Activated CD8-positive, alpha-beta T cell treated with anti-CD3 and anti-CD28 coated beads for 36 hours (primary cell): ENCODE measurements around the gene ZNF322. TPM values are rescaled to one million over a fixed set of nuclear protein-coding genes. Genes with fewer than 3 reads are reported as not detected.

Source experiments
- ATAC-seq: fragments of 200-7000 bp; cut with Tn5 transposase; one replicate; pipeline ENCODE4 v1.10.0; 2021; ENCODE audit warnings: mild to moderate bottlenecking, moderate library complexity
- CTCF ChIA-PET: fragments of 350-600 bp; sonication (Branson Sonifier 250); formaldehyde crosslinking; loops from one replicate; lab custom pipeline; 2021; ENCODE audit warnings: antibody characterized with exemption; lab: Charles Lee
- POLR2A ChIA-PET: fragments of 350-600 bp; sonication (Branson Sonifier 250); formaldehyde crosslinking; loops from one replicate; lab custom pipeline; 2021; ENCODE audit warnings: antibody characterized with exemption; lab: Charles Lee
- DNase-seq: peaks from one replicate; pipeline ENCODE4 v3.0.0-alpha.2; 2020
- H3K27ac Mint-ChIP-seq: one replicate; pipeline ENCODE4 v1.8.0; 2021; ENCODE audit warnings: mild to moderate bottlenecking, mixed read lengths
- H3K27me3 Mint-ChIP-seq: one replicate; pipeline ENCODE4 v1.8.0; 2021; ENCODE audit warnings: mixed read lengths
- H3K36me3 Mint-ChIP-seq: one replicate; pipeline ENCODE4 v1.8.0; 2021; ENCODE audit warnings: low read depth, mixed read lengths
- H3K4me1 Mint-ChIP-seq: one replicate; pipeline ENCODE4 v1.8.0; 2021; ENCODE audit warnings: low read depth, mixed read lengths
- H3K4me3 Mint-ChIP-seq: one replicate; pipeline ENCODE4 v1.8.0; 2021; ENCODE audit warnings: mild to moderate bottlenecking, moderate library complexity, mixed read lengths
- H3K9me3 Mint-ChIP-seq: one replicate; pipeline ENCODE4 v1.8.0; 2021; ENCODE audit warnings: mixed read lengths
- intact Hi-C: fragments of 100-400 bp; cut with micrococcal nuclease; formaldehyde crosslinking; loops from one replicate; pipeline ENCODE4 v1.10.0; 2022
- total RNA-seq, 2 experiments: library from RNA; stranded (reverse); gene quantifications; one replicate each; pipeline ENCODE4 v1.2.3, GENCODE V29; 2021
- TF ChIP-seq, protein P1 (sequence below): fragments of 200-600 bp; IDR thresholded peaks from one replicate; pipeline ENCODE4 v1.8.0; 2022; ENCODE audit warnings: antibody characterized with exemption, mild to moderate bottlenecking

ZNF322 gene
- total RNA-seq, 2 experiments from 2014 or later, result 7.7 to 9.3 TPM

- intact Hi-C loops, result no loop called here
- CTCF ChIA-PET, result interaction anchor here (1.1 kb wide), 1 partner anchor 8 kb away, joined by 3 read pairs; no protein-coding TSS in a partner anchor
- H3K27me3 Mint-ChIP-seq, result no peaks in the 10 kb centered on the region
- DNase-seq (no peak), ATAC-seq (peak; percentile 8)
- peaks cover 26% of the 10 kb centered on the region for H3K36me3 Mint-ChIP-seq
- peak overlapping the region; percentile 40 for H3K4me3 Mint-ChIP-seq
- POLR2A ChIA-PET, result interaction anchor here (1.2 kb wide), 1 partner anchor 11 kb away, joined by 4 read pairs; no protein-coding TSS in a partner anchor
- peak overlapping the region; percentile 91 for H3K27ac Mint-ChIP-seq
- peaks cover 56% of the 10 kb centered on the region for H3K4me1 Mint-ChIP-seq
- no peaks in the 10 kb centered on the region for H3K9me3 Mint-ChIP-seq
- TF ChIP-seq, protein P1, sequence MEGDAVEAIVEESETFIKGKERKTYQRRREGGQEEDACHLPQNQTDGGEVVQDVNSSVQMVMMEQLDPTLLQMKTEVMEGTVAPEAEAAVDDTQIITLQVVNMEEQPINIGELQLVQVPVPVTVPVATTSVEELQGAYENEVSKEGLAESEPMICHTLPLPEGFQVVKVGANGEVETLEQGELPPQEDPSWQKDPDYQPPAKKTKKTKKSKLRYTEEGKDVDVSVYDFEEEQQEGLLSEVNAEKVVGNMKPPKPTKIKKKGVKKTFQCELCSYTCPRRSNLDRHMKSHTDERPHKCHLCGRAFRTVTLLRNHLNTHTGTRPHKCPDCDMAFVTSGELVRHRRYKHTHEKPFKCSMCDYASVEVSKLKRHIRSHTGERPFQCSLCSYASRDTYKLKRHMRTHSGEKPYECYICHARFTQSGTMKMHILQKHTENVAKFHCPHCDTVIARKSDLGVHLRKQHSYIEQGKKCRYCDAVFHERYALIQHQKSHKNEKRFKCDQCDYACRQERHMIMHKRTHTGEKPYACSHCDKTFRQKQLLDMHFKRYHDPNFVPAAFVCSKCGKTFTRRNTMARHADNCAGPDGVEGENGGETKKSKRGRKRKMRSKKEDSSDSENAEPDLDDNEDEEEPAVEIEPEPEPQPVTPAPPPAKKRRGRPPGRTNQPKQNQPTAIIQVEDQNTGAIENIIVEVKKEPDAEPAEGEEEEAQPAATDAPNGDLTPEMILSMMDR, result no peak
Observed at GRCh38 chr6:26599591-26599990, 60.0 kb downstream of the ZNF322 start.

GRCh38 chr6:26599134-26599533, 60.4 kb downstream of the ZNF322 start:
- ChIA-PET POLR2A (no interaction called here), CTCF (no interaction called here)
- H3K36me3 Mint-ChIP-seq, result peaks cover 26% of the 10 kb centered on the region
- peaks cover 2% of the 10 kb centered on the region for H3K27me3 Mint-ChIP-seq
- H3K9me3 Mint-ChIP-seq, result no peaks in the 10 kb centered on the region
- DNase-seq (no peak), ATAC-seq (no peak)
- TF ChIP-seq, protein P1, result no peak
- H3K4me3 Mint-ChIP-seq, result peak overlapping the region; percentile 40
- peak overlapping the region; percentile 91 for H3K27ac Mint-ChIP-seq
- H3K4me1 Mint-ChIP-seq, result peaks cover 52% of the 10 kb centered on the region
- intact Hi-C loops, result no loop called here

GRCh38 chr6:26598267-26598666, 61.3 kb downstream of the ZNF322 start:
- Mint-ChIP-seq H3K9me3 (no peaks in the 10 kb centered on the region), H3K36me3 (peaks cover 26% of the 10 kb centered on the region), H3K27ac (no peak overlapping the region), H3K4me1 (peaks cover 44% of the 10 kb centered on the region), H3K4me3 (no peak overlapping the region), H3K27me3 (peaks cover 8% of the 10 kb centered on the region)
- TF ChIP-seq, protein P1, result no peak
- ATAC-seq, result no peak
- no peak for DNase-seq
- CTCF ChIA-PET, result interaction anchor here (1.0 kb wide), 1 partner anchor 22 kb away, joined by 3 read pairs; no protein-coding TSS in a partner anchor
- POLR2A ChIA-PET, result interaction anchor here (1.0 kb wide), 1 partner anchor 534 kb away, joined by 3 read pairs; a partner anchor contains a TSS
- intact Hi-C loops, result no loop called here

DNA sequence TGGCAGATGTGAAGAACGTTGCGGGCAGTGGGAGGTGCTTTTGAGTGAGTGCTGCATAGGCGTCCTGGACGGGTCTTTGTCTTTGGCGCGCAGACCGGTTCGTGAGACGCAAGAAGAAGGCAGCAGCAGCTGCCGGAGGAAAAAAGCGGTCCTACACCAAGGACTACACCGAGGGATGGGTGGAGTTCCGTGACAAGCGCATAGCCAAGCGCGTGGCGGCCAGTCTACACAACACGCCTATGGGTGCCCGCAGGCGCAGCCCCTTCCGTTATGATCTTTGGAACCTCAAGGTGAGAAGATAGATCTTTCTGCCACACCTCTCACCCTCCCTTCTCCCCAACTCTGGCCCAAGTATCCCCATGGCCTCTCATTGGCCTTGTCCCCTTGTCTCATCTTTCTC, 61.7 kb downstream of the ZNF322 start:
- DNase-seq, result no peak
- Mint-ChIP-seq H3K27me3 (peaks cover 10% of the 10 kb centered on the region), H3K4me1 (peaks cover 44% of the 10 kb centered on the region), H3K36me3 (peaks cover 26% of the 10 kb centered on the region), H3K27ac (no peak overlapping the region), H3K4me3 (no peak overlapping the region), H3K9me3 (no peaks in the 10 kb centered on the region)
- ChIA-PET POLR2A (interaction anchor here (1.0 kb wide), 3 partner anchors 21 to 541 kb away, joined by 3 to 5 read pairs (median 3); a partner anchor contains a TSS), CTCF (interaction anchor here (0.8 to 1.0 kb wide), 2 partner anchors 21 to 264 kb away, joined by 3 read pairs; no protein-coding TSS in a partner anchor)
- TF ChIP-seq, protein P1, result no peak
- no peak for ATAC-seq
- intact Hi-C loops, result no loop called here

DNA sequence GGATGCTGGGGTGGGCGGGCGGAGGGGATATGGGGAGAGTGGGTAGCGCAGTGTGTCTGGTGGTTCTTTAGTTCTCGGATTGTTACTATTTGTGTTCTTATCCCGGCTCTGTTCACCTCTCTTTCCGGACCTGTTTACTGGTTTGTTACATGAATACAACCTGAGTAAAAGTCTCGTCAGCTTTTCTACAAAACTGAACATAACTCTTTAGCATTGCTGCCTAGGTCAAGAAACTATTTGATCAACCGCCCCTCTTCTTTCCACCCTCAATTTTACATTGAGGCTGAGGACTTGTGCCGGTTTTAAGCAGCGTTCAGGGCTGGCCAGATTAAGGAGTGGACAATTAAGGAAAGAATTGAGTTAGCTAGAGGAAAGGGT, 62.2 kb downstream of the ZNF322 start:
- Mint-ChIP-seq H3K36me3 (peaks cover 26% of the 10 kb centered on the region), H3K9me3 (no peaks in the 10 kb centered on the region), H3K4me3 (no peak overlapping the region), H3K27me3 (peaks cover 10% of the 10 kb centered on the region), H3K4me1 (peaks cover 40% of the 10 kb centered on the region), H3K27ac (no peak overlapping the region)
- ATAC-seq (no peak), DNase-seq (no peak)
- POLR2A ChIA-PET, result interaction anchor here (1.0 kb wide), 3 partner anchors 20 to 541 kb away, joined by 3 to 5 read pairs (median 3); a partner anchor contains a TSS
- TF ChIP-seq, protein P1, result no peak
- CTCF ChIA-PET, result interaction anchor here (0.8 to 1.0 kb wide), 2 partner anchors 21 to 264 kb away, joined by 3 read pairs; no protein-coding TSS in a partner anchor
- intact Hi-C loops, result no loop called here
